ENCODE data around the gene MAPKAPK5.
"Not testable (repeated sequence)": the region's sequence is repeated elsewhere in the genome, so short reads cannot be mapped to it uniquely, and the experiment has no call there.

MAPKAPK5 gene

GRCh38 chr12:111937429-111937828 is 95.4 kb downstream of the MAPKAPK5 start:
- Histone ChIP-seq H3K27ac (ENCODE audit: low read length) (peak overlapping the region; percentile 68), H3K4me3 (ENCODE audit: low read depth in 1 of 2, low read length in 2 of 2) (no peak overlapping the region)

DNA sequence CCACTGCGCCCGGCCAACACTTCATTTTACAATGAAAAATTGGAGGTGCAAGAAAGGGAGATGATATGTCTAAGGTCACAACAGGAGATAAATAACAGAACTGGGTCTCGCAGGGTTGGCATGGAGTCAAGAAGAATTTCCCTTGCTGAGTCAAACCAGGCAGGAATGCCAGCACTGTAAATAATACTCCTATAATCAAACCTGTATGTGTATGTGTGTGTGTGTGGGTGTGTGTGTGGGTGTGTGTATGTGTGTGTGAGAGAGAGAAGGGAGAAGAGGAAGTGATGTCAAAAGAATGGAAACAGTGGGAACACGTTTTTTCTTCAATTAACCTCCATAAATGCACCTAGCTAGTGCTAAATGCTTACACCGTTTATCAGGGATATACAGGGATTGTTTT is 100.5 kb downstream of the MAPKAPK5 start:
- Histone ChIP-seq H3K27ac (ENCODE audit: low read length) (no peak overlapping the region), H3K4me3 (ENCODE audit: low read depth in 1 of 2, low read length in 2 of 2) (no peak overlapping the region), H3K4me1 (ENCODE audit: control insufficient read depth in 1 of 2, insufficient read depth in 2 of 2, low read length in 2 of 2) (no peaks in the 10 kb centered on the region), H3K27me3 (ENCODE audit: low read depth, low read length) (no peaks in the 10 kb centered on the region), H3K36me3 (ENCODE audit: control insufficient read depth in 1 of 2, insufficient read depth in 2 of 2, low read length in 2 of 2) (no peaks in the 10 kb centered on the region), H3K9me3 (ENCODE audit: control insufficient read depth in 1 of 2, low read length in 2 of 2) (no peaks in the 10 kb centered on the region)

More at GRCh38 chr12:111937429-111937828, 95.4 kb downstream of the MAPKAPK5 start:
- no peaks in the 10 kb centered on the region for H3K36me3 ChIP-seq (ENCODE audit: control insufficient read depth in 1 of 2, insufficient read depth in 2 of 2, low read length in 2 of 2)
- H3K9me3 ChIP-seq (ENCODE audit: control insufficient read depth in 1 of 2, low read length in 2 of 2): no peaks in the 10 kb centered on the region
- no peaks in the 10 kb centered on the region for H3K4me1 ChIP-seq (ENCODE audit: control insufficient read depth in 1 of 2, insufficient read depth in 2 of 2, low read length in 2 of 2)
- H3K27me3 ChIP-seq (ENCODE audit: low read depth, low read length): no peaks in the 10 kb centered on the region

GRCh38 chr12:111943929-111944328 is 101.9 kb downstream of the MAPKAPK5 start:
- Histone ChIP-seq H3K36me3 (ENCODE audit: control insufficient read depth in 1 of 2, insufficient read depth in 2 of 2, low read length in 2 of 2) (no peaks in the 10 kb centered on the region), H3K4me1 (ENCODE audit: control insufficient read depth in 1 of 2, insufficient read depth in 2 of 2, low read length in 2 of 2) (no peaks in the 10 kb centered on the region), H3K27ac (ENCODE audit: low read length) (no peak overlapping the region), H3K4me3 (ENCODE audit: low read depth in 1 of 2, low read length in 2 of 2) (no peak overlapping the region), H3K9me3 (ENCODE audit: control insufficient read depth in 1 of 2, low read length in 2 of 2) (no peaks in the 10 kb centered on the region), H3K27me3 (ENCODE audit: low read depth, low read length) (no peaks in the 10 kb centered on the region)

GRCh38 chr12:111950961-111951676 is 109.1 kb downstream of the MAPKAPK5 start:
- not testable (repeated sequence) for H3K27me3 ChIP-seq (ENCODE audit: low read depth, low read length); H3K4me3 ChIP-seq (ENCODE audit: low read depth in 1 of 2, low read length in 2 of 2); H3K36me3 ChIP-seq (ENCODE audit: control insufficient read depth in 1 of 2, insufficient read depth in 2 of 2, low read length in 2 of 2); H3K4me1 ChIP-seq (ENCODE audit: control insufficient read depth in 1 of 2, insufficient read depth in 2 of 2, low read length in 2 of 2); H3K9me3 ChIP-seq (ENCODE audit: control insufficient read depth in 1 of 2, low read length in 2 of 2); H3K27ac ChIP-seq (ENCODE audit: low read length)

All from muscle layer of duodenum (tissue), 2 donors.